DND-41 (cell line): ENCODE measurements around the gene PPP4R2.

Experiments used
- ATAC-seq: fragments of 200-7000 bp; cut with Tn5 transposase; 3 replicates; pipeline ENCODE4 v1.9.1; 2021; ENCODE audit warnings: low read depth; ENCODE audit not compliant: insufficient read depth
- DNase-seq: peaks from one replicate; pipeline ENCODE4 v3.0.0-alpha.2; 2020
- H2AFZ ChIP-seq: 2 replicates; pipeline ENCODE4 v1.6.0; 2012; ENCODE audit warnings: low read depth, low read length
- H3K27ac ChIP-seq: 2 replicates; pipeline ENCODE4 v1.5.1; 2012; ENCODE audit warnings: low read length, inconsistent platforms
- H3K27me3 ChIP-seq: fragments of 200-600 bp; sonication (generic); 2 replicates; pipeline ENCODE4 v1.6.0; 2012; ENCODE audit warnings: low read length, mild to moderate bottlenecking, inconsistent platforms; ENCODE audit not compliant: insufficient read depth, poor library complexity
- H3K36me3 ChIP-seq: 2 replicates; pipeline ENCODE4 v1.5.1; 2012; ENCODE audit warnings: low read length, inconsistent platforms; ENCODE audit not compliant: insufficient read depth
- H3K4me1 ChIP-seq: 2 replicates; pipeline ENCODE4 v1.5.1; 2012; ENCODE audit warnings: mild to moderate bottlenecking, low read length; ENCODE audit not compliant: insufficient read depth
- H3K4me2 ChIP-seq: 2 replicates; pipeline ENCODE4 v1.6.0; 2012; ENCODE audit warnings: mild to moderate bottlenecking, moderate library complexity, low read length, inconsistent platforms; ENCODE audit not compliant: insufficient read depth
- H3K4me3 ChIP-seq, 2 experiments: fragments of 200-600 bp in 1 of 2; shearing (Covaris generic) in 1 of 2; 2 replicates each; pipeline ENCODE4 v1.5.1; 2012 to 2016; ENCODE audit warnings: inconsistent platforms in 2 of 2, low read length in 2 of 2, mild to moderate bottlenecking in 2 of 2, low read depth in 1 of 2, moderate library complexity in 1 of 2
- H3K79me2 ChIP-seq: 2 replicates; pipeline ENCODE4 v1.6.0; 2012; ENCODE audit warnings: low read length, inconsistent platforms; ENCODE audit not compliant: insufficient read depth
- H3K9ac ChIP-seq: 2 replicates; pipeline ENCODE4 v1.6.0; 2012; ENCODE audit warnings: low read depth, mild to moderate bottlenecking, inconsistent platforms, low read length, moderate library complexity
- H3K9me3 ChIP-seq: 2 replicates; pipeline ENCODE4 v1.5.1; 2012; ENCODE audit warnings: low read length, moderate library complexity, mild to moderate bottlenecking, inconsistent platforms; ENCODE audit not compliant: insufficient read depth, severe bottlenecking
- H4K20me1 ChIP-seq: 2 replicates; pipeline ENCODE4 v1.6.0; 2012; ENCODE audit warnings: low read length; ENCODE audit not compliant: insufficient read depth
- EZH2 ChIP-seq: IDR thresholded peaks from 3 replicates; pipeline ENCODE4 v1.6.1; 2012; ENCODE audit warnings: borderline replicate concordance, low read depth, mild to moderate bottlenecking, moderate library complexity, low read length, inconsistent platforms; ENCODE audit not compliant: severe bottlenecking
- TF ChIP-seq, protein P1 (sequence below): IDR thresholded peaks from 2 replicates; pipeline ENCODE4 v1.5.1; 2012; ENCODE audit warnings: borderline replicate concordance, low read length, moderate library complexity, mild to moderate bottlenecking; ENCODE audit not compliant: poor library complexity, severe bottlenecking; ENCODE audit errors: extremely low read depth

The PPP4R2 gene

GRCh38 chr3:72960812-72961518 lies 35.6 kb upstream of the PPP4R2 start:
- H3K4me1 ChIP-seq, result no peaks in the 10 kb centered on the region

GRCh38 chr3:72961752-72962151 lies 34.9 kb upstream of the PPP4R2 start:
- Histone ChIP-seq H3K36me3 (peaks cover 67% of the 10 kb centered on the region), H3K27ac (no peak overlapping the region), H3K9ac (no peak overlapping the region), H4K20me1 (no peaks in the 10 kb centered on the region), H2AFZ (no peak overlapping the region), H3K4me3 (no peak overlapping the region), H3K4me2 (no peak overlapping the region), H3K4me1 (no peaks in the 10 kb centered on the region), H3K27me3 (no peaks in the 10 kb centered on the region), H3K9me3 (no peaks in the 10 kb centered on the region), H3K79me2 (no peaks in the 10 kb centered on the region)
- TF ChIP-seq EZH2, result no peak
- TF ChIP-seq, protein P1, sequence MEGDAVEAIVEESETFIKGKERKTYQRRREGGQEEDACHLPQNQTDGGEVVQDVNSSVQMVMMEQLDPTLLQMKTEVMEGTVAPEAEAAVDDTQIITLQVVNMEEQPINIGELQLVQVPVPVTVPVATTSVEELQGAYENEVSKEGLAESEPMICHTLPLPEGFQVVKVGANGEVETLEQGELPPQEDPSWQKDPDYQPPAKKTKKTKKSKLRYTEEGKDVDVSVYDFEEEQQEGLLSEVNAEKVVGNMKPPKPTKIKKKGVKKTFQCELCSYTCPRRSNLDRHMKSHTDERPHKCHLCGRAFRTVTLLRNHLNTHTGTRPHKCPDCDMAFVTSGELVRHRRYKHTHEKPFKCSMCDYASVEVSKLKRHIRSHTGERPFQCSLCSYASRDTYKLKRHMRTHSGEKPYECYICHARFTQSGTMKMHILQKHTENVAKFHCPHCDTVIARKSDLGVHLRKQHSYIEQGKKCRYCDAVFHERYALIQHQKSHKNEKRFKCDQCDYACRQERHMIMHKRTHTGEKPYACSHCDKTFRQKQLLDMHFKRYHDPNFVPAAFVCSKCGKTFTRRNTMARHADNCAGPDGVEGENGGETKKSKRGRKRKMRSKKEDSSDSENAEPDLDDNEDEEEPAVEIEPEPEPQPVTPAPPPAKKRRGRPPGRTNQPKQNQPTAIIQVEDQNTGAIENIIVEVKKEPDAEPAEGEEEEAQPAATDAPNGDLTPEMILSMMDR, result no peak
- DNase-seq (no peak), ATAC-seq (peak; percentile 57; the same call in 1 of the 3 replicates)

More at GRCh38 chr3:72960812-72961518, 35.6 kb upstream of the PPP4R2 start:
- Histone ChIP-seq H3K4me2 (no peak overlapping the region), H2AFZ (no peak overlapping the region), H3K27ac (no peak overlapping the region), H3K4me3 (no peak overlapping the region), H3K36me3 (peaks cover 66% of the 10 kb centered on the region), H3K27me3 (no peaks in the 10 kb centered on the region), H3K9ac (no peak overlapping the region), H3K9me3 (no peaks in the 10 kb centered on the region), H3K79me2 (no peaks in the 10 kb centered on the region), H4K20me1 (no peaks in the 10 kb centered on the region)
- DNase-seq (no peak), ATAC-seq (no peak)
- TF ChIP-seq, protein P1, result no peak
- no peak for TF ChIP-seq EZH2

GRCh38 chr3:72962317-72962716 lies 34.3 kb upstream of the PPP4R2 start:
- Histone ChIP-seq H4K20me1 (no peaks in the 10 kb centered on the region), H2AFZ (no peak overlapping the region), H3K9me3 (no peaks in the 10 kb centered on the region), H3K27me3 (no peaks in the 10 kb centered on the region), H3K4me3 (no peak overlapping the region), H3K4me1 (no peaks in the 10 kb centered on the region), H3K36me3 (peaks cover 67% of the 10 kb centered on the region), H3K9ac (no peak overlapping the region), H3K4me2 (no peak overlapping the region), H3K27ac (no peak overlapping the region), H3K79me2 (no peaks in the 10 kb centered on the region)
- no peak for ATAC-seq
- DNase-seq, result no peak
- TF ChIP-seq, protein P1, result no peak
- TF ChIP-seq EZH2, result no peak

- Histone ChIP-seq H4K20me1 (no peaks in the 10 kb centered on the region), H3K4me1 (no peaks in the 10 kb centered on the region), H3K36me3 (peaks cover 77% of the 10 kb centered on the region), H3K27me3 (no peaks in the 10 kb centered on the region), H3K27ac (no peak overlapping the region), H3K9ac (no peak overlapping the region), H2AFZ (no peak overlapping the region), H3K4me2 (no peak overlapping the region), H3K4me3 (no peak overlapping the region), H3K79me2 (no peaks in the 10 kb centered on the region), H3K9me3 (no peaks in the 10 kb centered on the region)
- TF ChIP-seq, protein P1, result no peak
- no peak for TF ChIP-seq EZH2
- no peak for DNase-seq
- no peak for ATAC-seq
These were observed 32.0 kb upstream of the PPP4R2 start for GRCh38 chr3:72964633-72965032.
